HG03520 (cell line): ENCODE results near the gene DEFB132.
A peak's percentile ranks its signal among the peaks of the same experiment; 100 is the strongest.

Experiments
- ATAC-seq: cut with Tn5 transposase; IDR thresholded peaks from one replicate; pipeline ENCODE4 v1.9.1; 2021; ENCODE audit warnings: mild to moderate bottlenecking, moderate library complexity; ENCODE audit not compliant: unreplicated experiment

The DEFB132 gene

DNA sequence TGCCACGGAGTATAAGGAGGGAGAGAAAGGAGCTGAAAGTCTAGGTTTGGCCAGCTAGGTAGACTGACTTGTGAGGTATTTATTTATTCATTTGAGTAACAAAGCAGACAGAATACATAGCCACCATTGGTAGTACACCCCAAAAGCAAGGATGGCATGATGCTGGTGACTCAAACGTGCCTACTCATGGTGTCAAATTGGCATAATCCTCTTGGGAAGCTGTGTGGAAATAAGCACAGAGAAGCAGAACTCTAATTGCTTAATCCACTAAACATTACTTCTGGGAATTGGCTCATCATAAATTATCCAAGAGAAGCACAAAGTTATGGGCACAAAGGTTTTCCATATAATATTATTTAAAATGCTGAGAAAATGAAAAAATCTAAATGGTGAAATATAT lies 2.5 kb downstream of the DEFB132 start:
- ATAC-seq = no peak

DNA sequence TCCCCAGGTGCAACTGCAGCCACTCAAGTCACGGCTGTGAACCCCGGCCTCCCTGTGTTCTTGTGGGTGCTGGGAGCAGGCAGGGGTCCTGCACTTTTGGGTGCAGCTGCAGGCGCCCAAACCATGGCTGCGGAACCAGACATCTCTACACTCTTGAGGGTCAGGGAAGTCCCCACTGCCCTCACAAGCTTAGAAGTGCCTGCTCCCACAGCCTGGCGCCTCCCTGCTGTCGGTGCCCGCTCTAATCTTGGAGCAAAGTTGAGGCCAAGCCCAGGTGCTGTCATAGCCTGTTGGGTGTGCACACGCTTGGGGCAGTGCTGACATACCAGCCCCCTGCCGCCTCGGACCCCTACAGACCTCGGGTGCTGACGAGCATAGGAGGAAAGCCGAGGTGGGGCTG lies 6.2 kb downstream of the DEFB132 start:
- no peak for ATAC-seq

DNA sequence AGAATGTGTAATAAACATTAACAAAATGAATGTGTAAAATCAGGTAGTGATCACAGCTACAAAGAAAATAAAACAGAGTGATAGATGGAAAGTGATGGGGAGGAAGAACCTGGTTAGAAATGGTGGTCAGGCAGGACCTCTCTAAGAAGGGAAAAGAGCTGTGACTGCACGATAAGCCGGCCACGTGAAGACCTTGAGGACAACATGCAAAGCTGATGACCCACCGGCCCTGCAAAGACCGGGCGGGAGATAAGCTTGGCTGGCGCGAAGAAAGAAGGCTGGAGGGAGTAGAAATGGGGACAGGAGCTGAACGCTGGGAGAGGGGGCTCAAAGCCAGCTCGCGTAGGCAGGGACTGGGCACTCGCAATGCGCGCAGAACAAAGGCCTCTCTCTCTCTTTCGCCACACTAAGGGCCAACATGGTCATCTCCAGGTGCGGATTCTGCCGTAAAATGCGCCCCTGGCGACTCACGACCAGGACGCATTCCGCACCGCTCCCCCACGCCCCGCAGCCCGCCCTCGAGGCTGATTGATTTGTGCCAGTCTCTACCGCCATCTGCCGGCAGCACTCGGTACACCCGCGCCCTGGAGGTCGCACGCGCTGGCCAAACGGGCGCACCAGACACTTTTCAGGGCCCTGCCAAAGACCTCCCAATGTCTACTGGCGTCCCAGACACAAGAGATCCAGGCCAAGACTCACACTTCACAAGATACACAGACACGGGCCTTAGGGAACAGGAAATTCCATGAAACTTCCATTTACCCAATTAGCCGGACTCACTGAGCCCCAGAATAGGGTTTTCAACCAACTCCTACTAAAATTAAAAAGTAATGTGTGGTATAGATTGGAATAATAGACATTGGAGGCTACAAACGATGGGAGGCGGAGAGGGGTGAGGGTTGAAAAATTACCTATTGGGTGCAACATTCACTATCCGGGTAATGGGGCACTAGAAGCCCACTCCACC lies 9.4 kb downstream of the DEFB132 start:
- no peak for ATAC-seq

DNA sequence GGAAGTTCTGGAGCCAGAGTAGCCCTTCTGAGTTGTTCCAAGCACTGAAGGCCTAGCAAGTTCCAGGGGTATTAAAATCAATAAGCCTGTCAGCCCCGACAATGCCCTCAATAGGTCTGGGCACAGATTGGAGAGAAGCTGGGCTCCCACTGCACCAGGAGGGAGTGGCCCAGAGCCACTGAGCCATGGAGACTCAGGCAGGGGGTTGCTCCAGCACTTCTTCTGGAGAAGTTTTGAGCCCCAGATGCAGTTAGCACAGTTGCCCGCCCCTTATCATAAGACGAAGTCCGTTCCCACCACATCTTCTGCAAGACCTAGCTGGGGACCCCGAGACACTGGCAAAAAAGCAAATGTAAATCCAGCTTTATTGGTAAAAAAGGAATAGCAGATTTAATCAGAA lies 13.0 kb downstream of the DEFB132 start:
- no peak for ATAC-seq

DNA sequence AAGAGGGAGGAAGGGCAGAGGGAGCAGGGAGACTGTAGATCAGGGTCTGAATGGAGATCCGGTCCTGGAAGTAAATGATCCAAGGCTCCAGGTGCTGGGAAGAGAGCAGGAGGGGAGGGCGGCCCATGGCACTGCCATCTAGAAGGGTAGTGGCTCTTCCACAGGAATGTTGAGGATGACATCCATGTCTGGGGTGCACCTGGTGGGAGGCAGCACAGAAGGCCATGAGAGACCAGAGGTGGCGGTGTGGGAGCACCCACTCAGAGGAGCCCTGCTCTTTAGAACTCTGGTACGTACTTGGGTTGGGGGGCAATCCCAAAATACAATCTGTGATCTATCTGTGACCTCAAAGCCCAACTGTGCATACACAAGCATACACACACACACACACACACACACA lies 13.5 kb downstream of the DEFB132 start:
- ATAC-seq = no peak

DNA sequence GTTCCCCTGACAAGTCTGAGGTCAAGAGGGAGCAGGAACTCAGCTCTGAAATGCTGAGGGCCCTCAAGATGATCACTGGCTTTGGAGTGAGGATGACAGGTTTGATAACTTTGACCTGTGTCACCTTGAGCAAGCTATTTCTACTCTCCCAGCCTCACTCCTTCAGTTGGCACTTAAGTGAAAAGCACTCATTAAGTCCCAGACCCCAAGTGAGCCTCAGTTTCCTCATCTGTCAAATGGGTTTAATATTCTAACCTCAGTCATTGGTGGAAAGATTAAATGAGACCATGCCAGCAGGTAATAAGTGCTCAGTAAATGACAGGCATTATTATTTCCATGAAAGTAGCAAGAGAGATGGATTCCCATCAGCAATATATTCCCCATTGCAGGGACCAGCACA lies 14.0 kb downstream of the DEFB132 start:
- no peak for ATAC-seq

DNA sequence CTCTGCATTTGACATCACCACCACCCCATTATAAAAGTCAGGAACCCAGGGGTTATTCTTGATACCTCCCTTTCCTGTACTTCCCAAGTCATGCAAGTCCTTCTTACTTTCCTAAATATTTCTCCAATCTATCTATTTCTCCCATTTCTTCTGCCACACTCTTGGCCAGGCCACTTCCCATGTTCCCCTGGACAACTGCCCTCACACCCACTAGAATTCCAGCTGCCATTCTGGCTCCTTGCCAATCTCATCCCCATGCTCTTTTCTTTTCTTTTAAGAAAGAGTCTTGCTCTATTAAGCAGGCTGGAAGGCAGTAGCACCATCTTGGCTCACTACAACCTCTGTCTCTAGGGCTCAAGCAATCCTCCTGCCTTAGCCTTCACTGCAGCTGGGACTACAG lies 15.2 kb downstream of the DEFB132 start:
- no peak for ATAC-seq

DNA sequence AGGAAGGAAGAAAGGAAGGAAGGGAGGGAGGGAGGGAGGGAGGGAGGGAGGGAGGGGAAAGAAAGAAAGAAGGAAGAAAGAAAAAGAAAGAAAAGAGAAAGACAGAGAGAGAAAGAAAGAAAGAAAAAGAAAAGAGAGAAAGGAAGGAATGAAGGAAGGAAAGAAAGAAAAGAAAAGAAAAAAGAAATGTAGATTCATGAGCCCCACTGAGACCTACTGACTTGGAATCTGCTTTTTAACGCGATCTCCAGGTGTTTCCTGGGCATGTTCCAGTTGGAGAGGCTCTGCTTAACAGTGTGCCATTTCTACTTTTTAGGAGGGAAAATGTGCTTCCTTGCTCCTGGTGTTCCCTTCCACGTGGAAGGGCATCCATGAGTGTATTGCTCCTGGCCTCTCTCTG lies 16.4 kb downstream of the DEFB132 start:
- ATAC-seq = no peak

DNA sequence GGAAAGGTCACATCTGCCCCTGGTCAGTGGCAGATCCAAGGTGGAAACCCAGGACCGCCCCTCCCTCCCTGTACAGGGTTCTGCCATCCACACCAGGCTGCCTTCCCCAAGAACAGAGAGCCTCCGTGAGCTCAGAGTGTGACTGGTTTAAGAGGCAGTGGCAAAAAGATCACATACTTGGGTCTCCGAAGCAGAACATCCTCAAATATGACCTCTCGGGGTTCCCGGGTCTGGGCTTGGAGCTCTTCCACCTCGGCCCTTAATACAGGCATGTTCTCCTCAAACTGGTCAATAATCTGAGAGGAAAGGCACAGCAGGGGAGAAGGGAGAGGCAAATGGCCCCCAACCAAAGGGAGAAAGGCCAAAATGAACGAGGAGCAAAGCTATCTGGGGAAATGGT lies 18.3 kb downstream of the DEFB132 start:
- ATAC-seq = no peak

DNA sequence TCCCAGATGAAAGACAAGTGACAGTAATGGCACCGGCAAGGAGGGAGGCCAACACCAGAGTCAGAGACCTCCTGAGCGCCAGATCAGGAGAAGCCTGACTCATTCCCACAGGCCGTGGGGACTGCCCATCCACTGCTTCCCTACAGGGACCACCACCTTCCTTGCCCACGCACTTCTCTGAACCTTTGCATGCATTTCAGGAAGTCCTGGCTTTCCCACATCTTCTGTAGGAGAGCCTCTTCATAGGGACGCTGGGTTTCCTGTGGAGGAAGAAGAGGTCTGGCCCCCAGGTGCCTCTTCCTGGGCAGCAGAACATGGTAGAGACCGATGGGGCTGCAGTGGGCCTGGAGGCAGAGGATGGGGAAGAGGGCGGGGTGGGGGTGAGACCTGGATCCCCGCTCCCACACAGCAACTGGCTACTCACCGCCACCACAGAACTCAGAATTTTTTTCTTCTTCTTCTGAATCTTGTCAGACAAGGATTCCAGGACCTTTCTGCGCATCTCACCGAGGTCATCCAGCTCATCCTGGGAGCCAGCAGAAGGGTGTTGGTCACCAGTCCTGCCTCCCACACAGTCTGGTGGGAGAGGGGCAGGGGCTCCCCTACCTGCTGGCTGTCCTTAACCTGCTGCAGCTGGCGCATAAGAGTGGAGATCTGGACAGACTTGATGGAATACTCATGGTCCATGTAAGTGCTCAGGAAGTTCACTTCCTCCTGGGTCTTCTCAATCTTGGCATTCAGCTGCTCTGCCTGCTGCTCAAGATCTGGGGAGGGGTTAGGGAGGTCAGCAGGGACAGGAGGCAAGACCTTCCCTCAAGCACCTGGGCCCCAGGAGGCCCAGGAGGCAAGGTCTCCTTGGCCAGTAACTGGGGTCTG lies 19.3 kb downstream of the DEFB132 start:
- ATAC-seq = no peak

DNA sequence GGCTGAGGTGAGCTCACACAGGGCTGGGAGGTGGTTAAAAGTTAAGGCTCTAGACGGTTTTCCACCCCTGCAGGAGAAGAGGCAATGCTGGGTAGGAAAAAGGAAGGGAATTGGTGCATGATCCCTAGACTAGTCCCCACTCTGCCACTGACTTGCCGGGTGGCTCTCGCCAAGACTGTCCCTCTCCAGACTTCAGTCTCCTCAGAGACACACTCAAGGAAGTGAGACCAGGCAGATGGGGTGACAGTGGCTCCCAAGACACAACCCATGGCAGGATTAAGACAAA lies 19.9 kb downstream of the DEFB132 start:
- ATAC-seq = no peak

DNA sequence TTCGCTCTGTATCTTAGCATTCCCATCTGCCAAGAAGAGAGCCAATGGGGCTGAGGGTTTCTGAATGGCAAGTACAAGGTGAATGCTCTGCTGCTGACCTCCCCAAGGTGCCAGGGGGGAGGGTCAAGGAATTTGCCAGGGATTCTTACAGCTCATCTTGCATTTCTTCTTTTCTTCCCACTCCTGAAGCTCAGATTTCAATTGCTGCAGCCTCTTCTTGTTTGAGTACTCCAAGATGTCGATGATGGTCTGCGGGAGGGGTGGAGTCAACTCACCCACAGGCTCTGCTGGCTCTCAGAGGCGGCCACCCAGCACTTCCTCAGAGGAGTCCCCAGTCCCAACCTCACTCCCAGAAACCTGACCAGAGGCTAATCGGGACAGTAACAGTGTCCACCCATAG lies 20.7 kb downstream of the DEFB132 start:
- no peak for ATAC-seq

DNA sequence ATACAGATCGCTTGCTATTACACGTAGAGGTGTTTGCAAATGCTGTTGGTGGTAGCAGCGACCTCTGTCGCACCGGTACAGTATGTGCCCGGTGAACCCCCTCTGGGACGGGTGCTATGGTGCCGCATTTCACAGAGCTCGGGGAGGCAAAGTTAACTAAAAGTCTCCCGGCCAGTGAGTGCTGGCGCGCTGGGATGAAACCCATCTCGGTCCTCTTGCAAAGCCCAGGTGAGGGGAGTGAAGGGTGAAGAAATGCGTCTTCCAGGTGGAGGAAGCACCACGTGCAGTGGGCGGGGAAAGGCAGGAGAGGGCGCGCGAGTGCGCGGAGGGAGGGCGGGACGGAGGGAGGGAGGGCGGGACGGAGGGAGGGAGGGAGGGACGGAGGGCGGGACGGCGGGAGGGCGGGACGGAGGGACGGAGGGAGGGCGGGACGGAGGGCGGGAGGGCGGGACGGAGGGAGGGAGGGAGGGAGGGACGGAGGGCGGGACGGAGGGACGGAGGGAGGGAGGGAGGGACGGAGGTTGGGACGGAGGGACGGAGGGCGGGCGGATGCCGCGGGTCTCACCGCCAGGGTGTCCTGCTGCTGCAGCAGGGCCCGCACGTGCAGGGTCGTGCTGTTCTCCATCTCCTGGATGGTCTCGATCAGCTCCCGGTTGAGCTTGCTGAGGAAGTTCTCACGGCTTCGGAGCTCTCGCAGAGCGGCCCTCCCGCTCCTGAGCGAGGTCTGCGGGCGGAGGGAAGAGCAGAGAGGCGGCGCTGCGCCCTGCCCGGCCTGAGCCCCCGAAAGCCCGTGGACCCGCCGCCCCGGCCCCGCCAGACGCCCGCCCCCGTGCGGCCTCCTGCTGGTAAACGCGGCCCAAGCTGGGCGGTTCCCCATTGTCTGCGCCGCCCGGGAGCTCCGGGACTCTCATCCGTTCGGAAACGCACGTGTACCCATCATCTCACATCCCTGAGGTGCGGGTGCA lies 21.4 kb downstream of the DEFB132 start:
- no peak for ATAC-seq

DNA sequence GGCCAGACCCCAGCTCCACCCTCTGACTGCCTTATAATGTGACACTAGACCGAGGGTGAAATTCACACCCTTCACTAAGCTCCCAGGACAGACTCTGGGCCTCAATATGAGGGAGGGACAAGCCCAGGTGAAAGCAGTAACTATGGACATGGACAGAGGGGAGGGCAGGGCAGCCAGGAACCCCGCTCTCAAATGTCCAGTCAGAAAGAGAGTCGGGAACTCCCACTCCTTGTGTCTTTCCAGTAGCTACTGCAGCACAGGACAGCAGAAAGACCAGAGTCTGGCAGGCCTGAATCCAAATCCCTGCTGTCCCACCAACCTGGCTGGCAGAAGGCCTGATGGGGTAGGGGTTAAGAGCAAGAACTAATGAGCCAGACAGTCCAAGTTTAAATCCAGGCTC lies 26.6 kb downstream of the DEFB132 start:
- no peak for ATAC-seq

DNA sequence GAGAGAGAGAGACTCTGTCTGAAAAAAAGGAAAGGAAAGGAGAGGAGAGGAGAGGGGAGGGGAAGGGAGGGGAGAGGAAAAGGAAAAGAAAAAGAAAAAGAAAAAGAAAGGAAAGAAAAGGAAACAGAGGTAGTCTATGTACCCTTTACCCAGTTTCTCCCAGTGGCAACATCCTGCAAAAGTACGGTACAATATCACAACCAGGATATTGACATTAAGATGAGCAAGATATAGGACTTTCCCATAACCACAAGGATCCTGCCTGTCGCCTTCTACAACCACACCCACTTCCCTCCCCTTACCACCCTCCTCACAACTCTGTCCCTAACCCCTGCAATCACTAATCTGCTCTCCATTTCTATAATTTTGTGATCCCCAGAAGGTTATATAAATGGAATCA lies 29.0 kb downstream of the DEFB132 start:
- ATAC-seq = no peak

DNA sequence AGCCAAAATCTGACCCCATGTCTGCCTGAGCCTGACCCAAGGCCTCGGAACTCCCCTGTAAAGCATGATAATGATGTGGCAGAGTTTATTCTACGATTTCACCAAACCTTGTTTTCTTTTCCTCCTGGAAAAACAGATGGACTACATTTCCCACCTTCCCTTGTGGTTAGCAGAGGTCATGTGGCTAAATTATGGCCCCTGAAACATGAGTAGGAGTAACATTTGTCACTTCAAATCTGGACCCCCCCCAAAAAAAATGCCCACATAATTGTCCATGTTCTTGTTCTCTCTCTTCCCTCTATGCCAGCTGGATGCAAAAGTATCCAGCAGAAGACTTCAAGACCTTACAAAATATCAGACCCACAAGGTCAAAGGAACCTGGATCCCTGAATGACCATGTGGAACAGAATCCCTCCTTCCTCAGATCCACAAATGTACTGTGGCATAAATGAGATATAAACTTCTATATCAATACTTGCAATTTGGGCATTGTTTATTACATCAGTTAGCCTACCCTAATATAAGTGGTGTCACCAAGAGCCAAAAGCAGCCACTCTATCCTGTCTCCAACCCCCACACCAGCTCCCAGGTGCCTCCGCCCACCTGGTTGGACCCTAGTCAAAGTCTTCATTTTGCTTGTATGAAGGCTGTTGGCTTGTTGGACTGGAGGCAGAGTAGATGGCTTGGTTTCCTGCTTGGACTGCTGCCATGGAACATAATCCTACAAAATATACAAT lies 31.6 kb downstream of the DEFB132 start:
- no peak for ATAC-seq

DNA sequence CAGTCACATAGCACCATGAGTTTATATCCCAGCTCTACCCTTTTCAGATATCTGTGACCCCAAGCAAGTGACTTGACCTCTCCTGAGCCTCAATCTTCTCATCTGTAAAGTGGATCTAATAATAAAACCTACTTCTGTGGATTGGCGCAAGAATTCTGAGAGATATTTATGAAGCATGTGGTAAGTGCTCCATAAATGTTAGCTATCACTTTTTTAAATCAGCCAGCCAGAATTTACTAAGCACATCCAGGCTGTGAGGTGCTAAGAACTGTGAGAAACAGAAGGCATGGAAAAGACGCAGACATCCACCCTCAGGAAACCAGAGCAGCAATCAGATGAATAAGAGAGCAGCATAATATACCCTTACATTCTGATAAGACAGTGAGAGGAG lies 32.2 kb downstream of the DEFB132 start:
- ATAC-seq = no peak

DNA sequence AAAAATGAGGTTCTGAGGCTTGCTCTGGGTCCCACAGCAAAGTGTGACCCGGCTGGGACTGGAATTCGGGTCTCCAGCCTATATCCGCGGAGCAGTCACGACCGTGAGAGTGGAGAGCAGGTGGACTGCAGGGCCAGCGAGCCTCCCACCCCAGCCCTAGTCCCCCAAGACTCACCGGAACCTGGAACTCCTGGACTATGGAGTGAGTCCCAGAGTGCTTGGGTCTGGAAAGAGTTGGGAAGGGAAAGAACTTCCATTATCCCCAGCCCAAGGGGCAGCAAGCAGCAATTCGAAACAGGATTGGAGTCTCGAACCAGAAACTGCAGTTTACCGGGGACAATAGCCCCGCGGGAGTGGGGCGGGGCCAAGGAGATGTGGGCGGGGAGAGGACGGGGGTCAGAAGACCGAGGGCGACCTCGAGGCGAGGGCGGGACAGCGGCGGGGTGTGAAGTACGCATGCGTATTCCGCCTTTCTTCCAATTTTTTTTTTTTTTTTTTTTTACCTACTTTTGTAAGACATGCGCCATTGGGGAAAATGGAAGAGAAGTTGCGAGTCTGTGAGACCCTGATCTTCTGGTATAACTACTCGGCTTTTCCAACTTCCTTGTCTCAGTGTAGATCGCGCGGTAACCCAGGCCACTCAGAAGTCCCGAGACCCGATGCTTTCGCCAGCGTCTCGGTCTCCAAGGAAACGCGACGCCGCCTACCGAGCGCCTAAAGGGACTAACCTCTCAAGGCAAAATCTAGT lies 32.7 kb downstream of the DEFB132 start, which contains the start of gene C20orf96:
Gene C20orf96 (minus strand): TSS at position 667 of the 748 bp plus-strand sequence. CDS start 140 bp downstream, at position 527.
- ATAC-seq = peak; percentile 83

DNA sequence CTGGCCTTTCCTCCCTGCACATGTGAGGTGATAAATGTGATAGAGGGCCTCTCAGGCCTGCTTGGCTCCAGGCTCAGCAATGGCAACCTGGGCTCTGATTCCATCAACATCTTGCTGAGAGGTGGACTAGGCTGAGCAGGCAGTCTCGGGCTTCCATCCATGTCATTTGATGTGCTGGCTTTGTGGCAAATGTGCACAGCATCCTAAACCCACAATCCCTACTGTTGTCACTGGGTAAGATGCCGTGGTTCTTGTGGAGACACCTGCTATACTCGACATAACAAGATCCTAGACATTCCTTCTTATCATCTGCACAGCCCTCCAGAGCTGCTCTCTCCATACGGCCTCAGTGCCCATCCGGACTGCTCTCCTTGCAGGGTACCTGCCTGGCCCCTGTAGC lies 37.1 kb downstream of the DEFB132 start:
- ATAC-seq = no peak
